OCI-LY3 (cell line): Measurements from ENCODE around the gene PID1.

ENCODE experiments used
- CTCF ChIP-seq: fragments of 200-600, 300-600 bp; sonication (generic); IDR thresholded peaks from 2 replicates; pipeline ENCODE4 v1.5.1; 2014; ENCODE audit warnings: antibody characterized with exemption, low read length, low read depth
- EZH2phosphoT487 ChIP-seq: fragments of 200-600 bp; shearing (Covaris generic); IDR thresholded peaks from 2 replicates; pipeline ENCODE4 v1.6.1; 2018; ENCODE audit warnings: antibody characterized with exemption, mixed run types, low read depth

- TF ChIP-seq CTCF, result no peak
- no peak for TF ChIP-seq EZH2phosphoT487
Measured at GRCh38 chr2:229193281-229193680, 77.8 kb downstream of the PID1 start.
